Head of caudate nucleus (tissue), 42 donors: ENCODE measurements around the gene MLC1.

Source experiments
- DNase-seq, 42 donors: peaks; one replicate each; pipeline versions ENCODE4 v3.0.0 to v3.0.0-alpha.2; 2020 to 2021; ENCODE audit warnings: mixed read lengths in 7 of 42
- intact Hi-C: fragments of 100-400 bp; cut with DNase I; formaldehyde crosslinking; loops from one replicate; pipeline ENCODE4 v1.15.0; 2022

The MLC1 gene

DNA sequence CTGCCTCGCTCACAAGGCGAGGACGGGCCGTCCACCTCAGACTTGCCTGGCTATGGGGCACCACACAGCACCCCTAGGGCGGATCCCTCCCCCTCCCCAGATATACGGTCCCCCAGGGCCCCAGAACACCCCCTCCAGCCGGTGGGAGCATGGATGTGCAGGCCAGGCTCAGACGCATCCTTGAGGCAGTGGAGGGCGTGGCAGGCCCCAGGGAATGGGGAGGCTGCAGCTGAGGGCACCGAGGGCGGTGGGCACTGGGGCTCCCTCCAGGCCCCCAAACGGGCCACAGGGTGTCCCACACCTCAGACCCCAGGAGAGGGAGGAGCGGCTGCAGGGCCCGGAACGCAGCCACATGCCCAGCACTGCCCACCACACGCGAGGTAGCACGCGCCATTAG is 39.2 kb downstream of the MLC1 start:
- no peak for DNase-seq
- intact Hi-C loops = no loop called here

- DNase-seq = no peak
These were observed 39.8 kb downstream of the MLC1 start for GRCh38 chr22:50045211-50046018.

DNA sequence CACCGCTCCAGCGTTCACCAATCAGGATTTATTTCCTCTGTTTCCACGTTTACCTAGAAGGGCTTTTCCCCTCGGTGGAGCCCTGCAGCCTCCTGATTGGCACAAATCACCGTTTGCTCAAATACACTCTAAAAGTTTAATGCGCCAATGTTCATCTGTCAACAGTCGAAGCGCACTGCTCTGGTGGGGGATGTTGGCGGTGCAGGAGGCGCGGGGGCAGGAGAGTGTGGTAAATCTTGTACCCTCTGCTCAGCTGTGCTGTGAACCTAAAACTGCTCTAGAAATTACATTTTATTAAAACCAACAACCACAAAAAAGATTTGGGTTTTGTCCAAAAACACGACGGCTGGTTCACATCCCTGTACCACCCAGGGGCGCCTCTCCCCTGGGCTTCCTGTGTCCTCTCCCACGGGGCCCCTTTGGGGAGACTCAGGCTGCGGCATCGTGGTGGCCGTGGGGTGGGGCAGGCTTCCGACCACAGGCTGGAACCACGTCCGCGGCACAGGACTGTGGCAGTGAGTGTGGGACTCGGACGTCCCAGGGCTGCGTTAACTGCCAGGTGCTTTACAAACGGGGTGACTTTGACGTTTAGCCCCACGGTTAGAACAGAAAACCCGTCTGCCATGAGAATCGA is 40.6 kb downstream of the MLC1 start:
- DNase-seq = no peak
- intact Hi-C loops = no loop called here

More at GRCh38 chr22:50045211-50046018, 39.8 kb downstream of the MLC1 start:
- intact Hi-C loops = no loop called here

DNA sequence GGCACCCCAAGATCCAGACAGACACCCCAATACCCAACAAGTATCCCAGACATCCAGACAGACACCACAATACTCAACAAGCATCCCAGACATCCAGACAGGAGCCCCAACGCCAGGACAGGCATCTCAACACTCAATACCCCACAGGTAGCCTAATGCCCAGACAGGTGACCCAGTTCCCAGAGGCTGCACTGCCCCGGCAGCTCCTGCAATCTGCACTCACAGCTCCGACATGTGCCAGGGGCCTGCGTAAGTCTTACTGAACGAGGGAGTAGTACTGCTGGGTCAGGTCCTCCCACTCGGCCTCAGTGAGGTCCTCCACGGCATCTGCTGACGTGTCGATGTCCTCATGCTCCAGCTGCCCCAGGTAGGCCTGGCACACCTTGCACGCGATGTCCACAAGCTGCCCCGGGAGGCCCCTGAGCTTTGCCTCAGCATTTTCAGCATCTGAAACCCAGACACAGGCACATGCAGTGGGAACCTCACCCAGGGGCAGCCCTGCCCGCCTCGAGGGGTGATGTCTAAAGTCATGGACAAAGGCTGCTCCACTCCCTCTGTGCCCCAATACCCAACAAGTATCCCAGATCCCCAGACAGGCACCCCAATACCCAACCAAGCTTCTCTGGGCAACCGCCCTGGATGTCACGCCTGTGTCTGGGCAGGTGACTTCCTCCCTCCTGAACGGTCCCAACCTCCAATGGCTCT is 43.7 kb downstream of the MLC1 start:
- intact Hi-C loops = no loop called here
- DNase-seq = peak in 1 of 42 donors; percentile 8

- intact Hi-C loops = no loop called here
- DNase-seq = peak in 1 of 42 donors; percentile 5
These were observed 44.5 kb downstream of the MLC1 start for GRCh38 chr22:50040717-50041116.

DNA sequence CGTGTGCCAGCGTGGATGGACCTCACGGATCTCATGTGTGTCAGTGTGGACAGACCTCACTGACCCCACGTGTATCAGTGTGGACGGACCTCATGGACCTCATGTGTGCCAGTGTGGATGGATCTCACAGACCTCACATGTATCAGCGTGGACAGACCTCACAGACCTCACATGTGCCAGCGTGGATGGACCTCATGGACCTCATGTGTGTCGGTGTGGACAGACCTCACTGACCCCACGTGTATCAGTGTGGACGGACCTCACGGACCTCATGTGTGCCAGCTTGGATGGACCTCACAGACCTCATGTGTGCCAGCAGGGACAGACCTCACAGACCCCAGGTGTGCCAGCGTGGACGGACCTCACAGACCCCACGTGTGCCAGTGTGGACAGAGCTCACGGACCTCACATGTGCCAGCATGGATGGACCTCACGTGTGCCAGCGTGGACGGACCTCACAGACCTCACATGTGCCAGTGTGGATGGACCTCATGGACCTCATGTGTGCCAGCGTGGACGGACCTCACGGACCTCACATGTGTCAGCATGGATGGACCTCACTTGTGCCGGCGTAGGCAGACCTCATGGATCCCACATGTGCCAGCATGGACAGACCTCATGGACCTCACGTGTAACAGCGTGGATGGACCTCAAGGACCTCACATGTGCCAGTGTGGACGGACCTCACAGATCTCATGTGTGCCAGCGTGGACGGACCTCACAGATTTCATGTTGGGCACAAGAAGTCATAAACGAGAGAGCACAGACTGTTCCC is 45.4 kb downstream of the MLC1 start:
- intact Hi-C loops = no loop called here
- DNase-seq = peak in 1 of 42 donors; percentile 2

DNA sequence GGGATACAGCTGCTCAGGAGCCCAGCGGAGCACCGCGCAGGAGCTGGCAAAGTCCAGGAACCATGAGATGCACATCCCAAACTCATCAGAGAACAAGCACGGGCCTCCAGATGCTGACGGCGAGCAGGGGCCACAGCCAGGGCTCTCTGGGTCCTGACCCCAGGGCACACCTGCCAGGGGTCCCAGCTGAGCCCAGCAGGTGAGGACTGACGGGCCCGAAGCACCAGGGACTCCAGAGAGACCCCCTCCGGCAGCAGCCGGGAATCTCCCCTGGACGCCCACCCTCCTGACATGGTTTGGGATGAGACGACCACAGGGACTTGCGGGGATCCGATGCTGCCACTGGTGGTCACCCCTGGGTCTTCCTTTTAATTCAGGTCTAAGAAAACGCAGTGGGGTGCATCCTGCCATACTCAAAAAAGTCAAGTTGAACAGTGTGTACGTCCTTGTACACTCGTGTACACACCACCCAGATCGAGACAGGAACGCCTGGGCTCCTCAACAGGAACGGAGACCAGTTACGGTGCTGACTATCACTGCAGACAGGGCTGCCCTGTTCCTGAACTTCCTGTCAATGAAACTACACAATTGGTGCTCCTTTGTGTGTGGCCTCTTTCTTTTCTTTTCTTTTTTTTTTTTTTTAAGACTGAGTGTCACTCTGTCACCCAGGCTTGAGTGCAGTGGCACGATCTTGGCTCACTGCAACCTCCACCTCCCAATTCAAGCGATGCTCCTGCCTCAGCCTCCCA is 49.1 kb downstream of the MLC1 start:
- intact Hi-C loops = no loop called here

DNA sequence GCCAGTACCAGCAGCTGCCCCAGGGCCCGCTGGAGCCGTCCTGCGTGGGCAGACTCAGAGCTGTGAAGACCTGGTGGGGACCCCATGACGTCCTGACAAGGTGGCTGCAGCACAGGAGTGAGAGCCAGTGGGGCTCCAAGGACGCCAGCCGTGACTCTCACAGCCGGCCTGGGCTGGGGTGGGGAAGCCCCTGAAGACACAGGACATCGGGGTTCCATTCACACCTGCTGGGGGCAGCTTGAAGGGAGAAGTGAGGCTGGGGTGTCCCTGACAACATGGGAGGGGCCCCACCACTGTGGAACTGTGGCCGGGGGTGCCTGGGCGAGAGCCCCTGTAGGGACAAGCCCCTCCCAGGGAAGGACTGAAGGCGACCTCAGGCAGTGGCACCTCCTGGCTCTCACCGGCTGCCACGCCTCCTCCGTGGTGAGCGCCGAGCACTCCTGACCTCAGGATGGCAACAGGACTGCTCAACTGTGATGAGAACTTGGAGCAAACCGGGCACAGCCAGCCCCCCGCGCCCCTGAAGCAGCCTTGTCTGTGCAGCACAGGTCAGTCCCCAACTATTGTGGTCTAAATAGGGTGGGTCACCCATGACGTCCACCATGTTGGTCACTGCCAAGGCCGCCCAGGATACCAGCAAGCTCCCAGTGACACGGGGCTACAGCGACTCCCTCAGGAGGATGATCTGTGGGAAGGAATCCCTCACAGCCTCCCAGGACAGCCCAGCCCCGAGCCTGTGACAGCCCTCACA is 49.9 kb downstream of the MLC1 start:
- peak in 1 of 42 donors; percentile 11 for DNase-seq
- intact Hi-C loops = no loop called here

More for the DNA sequence above, 49.1 kb downstream of the MLC1 start:
- DNase-seq = no peak

DNA sequence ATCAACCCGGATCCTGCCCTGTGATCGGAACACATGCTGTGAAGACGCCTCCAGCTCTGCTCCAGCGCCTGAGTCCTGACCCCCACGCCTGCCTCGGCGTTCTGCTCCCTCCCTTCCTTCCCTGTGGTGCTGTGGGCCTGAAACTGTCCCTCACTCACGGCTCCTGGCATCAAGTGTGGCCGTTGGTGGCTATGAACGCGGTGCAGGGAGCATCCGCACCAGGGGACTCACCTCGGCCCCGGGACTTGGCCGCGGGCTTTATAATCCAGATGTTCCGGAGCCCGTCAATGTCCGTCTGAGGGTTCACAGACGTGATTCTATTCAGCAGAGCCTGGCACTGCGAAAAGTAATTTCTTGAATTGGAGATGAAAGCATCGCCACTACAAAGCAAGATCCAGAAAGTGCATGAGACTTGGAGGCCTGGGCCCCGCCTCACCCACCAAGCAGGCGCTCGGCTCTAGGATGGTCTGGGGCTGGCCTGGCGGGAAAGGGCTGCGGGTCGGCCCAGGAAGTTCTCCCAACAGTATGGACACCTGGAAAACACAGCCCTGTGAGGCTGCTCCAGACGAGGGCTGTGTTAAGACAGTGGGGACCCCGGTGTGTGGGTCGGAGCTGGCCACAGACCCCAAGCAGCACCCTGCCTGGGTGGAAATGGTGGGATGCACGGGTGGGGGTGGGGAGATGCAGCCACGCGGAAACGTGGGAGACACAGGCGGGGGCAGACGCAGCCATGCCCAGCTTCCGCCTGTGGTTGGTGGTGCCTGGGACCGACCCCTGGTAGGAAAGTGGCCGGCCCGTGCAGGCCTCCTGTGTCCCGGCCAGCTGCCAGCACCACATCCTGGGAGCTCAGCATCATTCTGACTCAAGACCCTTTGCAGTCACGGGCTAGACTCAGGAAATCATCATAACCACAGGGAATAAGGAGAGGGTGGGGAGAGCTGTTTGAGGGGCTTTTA is 50.8 kb downstream of the MLC1 start:
- intact Hi-C loops = no loop called here
- peak in 1 of 42 donors; percentile 9 for DNase-seq

GRCh38 chr22:50032941-50033601 is 52.2 kb downstream of the MLC1 start:
- intact Hi-C loops = no loop called here
- peak in 1 of 42 donors; percentile 8 for DNase-seq

GRCh38 chr22:50032109-50032871 is 52.9 kb downstream of the MLC1 start:
- intact Hi-C loops = no loop called here
- DNase-seq = peak in 1 of 42 donors; percentile 12

DNA sequence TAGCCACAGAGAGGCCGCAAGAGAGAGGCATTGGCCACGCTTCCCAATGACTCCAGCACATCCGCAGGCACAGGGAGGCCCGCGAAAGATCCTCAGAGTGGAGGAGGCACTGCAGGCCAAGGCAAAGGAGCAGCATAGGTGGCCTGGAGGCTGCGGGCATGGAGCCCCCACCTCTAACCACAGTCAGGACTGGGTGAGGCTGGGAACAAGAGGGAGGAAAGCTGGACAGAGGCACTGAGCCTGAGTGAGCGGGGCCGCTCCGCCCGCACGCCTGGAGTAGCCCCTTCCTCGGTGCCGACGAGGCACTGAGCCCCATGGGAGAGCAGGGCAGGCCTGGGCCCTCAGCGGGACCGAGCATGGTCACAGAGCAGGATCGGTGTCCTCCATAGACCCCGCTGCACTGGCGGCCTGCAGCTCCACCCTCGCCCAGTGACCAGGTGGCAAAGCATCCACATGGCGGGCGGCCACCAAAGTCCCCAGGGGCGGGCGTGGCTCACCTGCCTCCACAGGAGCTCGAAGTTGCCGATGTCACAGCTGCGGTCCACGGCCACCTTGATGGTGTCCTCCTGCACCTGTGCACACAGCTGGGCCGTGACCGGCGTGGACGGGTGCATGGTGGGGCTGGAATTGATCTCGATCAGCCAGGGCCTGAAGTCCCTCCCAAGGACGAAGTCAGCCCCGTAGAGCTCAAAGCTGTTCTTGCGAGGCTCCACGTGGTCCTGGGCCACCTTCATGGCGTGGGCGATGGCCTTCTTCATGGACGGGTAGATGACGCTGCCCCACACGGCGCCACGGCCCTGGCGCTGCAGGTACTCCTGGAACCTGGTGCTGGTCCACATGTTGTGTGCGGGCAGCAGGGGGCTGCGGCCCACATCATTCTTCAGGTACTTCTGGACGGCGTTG is 53.8 kb downstream of the MLC1 start:
- DNase-seq = peak in 1 of 42 donors; percentile 26
- intact Hi-C loops = loop anchor here (2.0 kb wide), 1 partner anchor 101 kb away; no protein-coding TSS in a partner anchor

GRCh38 chr22:50030297-50031188 is 54.7 kb downstream of the MLC1 start:
- DNase-seq = peak; percentile 36 to 88 (median 77)
- intact Hi-C loops = loop anchor here (2.0 kb wide), 1 partner anchor 100 kb away; no protein-coding TSS in a partner anchor
